Omental fat pad (tissue), 4 donors: ENCODE data around the gene MRPL12. TPM values are rescaled to one million over a fixed set of nuclear protein-coding genes. Genes with fewer than 3 reads are reported as not detected.

Experiments used
- ATAC-seq: fragments of 150-250 bp; one replicate; pipeline ENCODE4 v1.9.1; 2016; ENCODE audit warnings: mild to moderate bottlenecking, moderate library complexity; ENCODE audit not compliant: low FRiP score
- DNase-seq: peaks from one replicate; pipeline ENCODE4 v3.0.0-alpha.2; 2019; ENCODE audit warnings: low spot score
- total RNA-seq, 4 donors: library from RNA; depleted of rRNA; stranded (reverse); fragments of >200 nt; gene quantifications; one replicate each; pipeline ENCODE4 v1.1.0, GENCODE V29; 2016
- TF ChIP-seq, protein P1 (sequence below), 3 donors: fragments of 450-650 bp; IDR thresholded peaks; one replicate each; pipeline ENCODE4 v1.5.1; 2016 to 2017; ENCODE audit warnings: antibody characterized with exemption in 3 of 3, mild to moderate bottlenecking in 3 of 3, moderate library complexity in 2 of 3

MRPL12 gene
- total RNA-seq, 4 donors from 2014 or later, result 31.4 to 55.8 (median 49.2) TPM

DNA sequence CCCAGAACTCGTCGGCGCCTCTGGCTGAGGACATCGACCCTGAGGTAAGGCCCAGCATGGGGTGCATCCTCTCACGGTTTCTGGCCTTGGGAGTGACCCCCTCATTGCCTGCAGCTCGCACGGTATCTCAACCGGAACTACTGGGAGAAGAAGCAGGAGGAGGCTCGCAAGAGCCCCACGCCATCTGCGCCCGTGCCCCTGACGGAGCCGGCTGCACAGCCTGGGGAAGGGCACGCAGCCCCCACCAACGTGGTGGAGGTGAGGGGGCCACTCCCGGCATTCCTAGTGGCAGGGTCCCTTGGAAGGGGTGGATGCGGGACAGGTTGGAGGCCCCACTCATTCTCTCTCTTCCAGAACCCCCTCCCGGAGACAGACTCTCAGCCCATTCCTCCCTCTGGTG is 8.4 kb upstream of the MRPL12 start:
- ATAC-seq (no peak), DNase-seq (no peak)
- TF ChIP-seq, protein P1, sequence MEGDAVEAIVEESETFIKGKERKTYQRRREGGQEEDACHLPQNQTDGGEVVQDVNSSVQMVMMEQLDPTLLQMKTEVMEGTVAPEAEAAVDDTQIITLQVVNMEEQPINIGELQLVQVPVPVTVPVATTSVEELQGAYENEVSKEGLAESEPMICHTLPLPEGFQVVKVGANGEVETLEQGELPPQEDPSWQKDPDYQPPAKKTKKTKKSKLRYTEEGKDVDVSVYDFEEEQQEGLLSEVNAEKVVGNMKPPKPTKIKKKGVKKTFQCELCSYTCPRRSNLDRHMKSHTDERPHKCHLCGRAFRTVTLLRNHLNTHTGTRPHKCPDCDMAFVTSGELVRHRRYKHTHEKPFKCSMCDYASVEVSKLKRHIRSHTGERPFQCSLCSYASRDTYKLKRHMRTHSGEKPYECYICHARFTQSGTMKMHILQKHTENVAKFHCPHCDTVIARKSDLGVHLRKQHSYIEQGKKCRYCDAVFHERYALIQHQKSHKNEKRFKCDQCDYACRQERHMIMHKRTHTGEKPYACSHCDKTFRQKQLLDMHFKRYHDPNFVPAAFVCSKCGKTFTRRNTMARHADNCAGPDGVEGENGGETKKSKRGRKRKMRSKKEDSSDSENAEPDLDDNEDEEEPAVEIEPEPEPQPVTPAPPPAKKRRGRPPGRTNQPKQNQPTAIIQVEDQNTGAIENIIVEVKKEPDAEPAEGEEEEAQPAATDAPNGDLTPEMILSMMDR (IDR thresholded peaks at IDR 0.05), result no peak

DNA sequence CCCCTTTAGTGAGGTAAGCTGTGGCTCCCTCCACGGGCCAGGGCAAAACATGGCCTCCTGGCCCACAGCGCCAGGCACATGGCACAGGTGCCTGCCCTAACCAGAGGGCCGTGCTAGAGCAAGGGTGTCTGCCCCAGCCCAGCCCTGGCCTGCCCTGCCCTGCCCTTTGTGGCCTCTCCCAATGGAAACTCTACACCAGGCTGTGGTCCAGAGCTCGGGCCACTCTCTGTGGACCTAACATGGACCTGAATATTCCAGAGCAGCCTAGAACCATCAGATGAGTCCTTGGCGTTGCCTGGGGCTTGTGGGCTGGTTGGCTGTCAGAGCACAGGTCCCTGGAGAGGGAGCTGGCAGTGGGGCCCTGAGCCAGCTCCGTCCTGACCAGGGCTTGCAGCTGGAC is 8.0 kb upstream of the MRPL12 start:
- no peak for ATAC-seq
- TF ChIP-seq, protein P1 (IDR thresholded peaks at IDR 0.05), result no peak
- no peak for DNase-seq

DNA sequence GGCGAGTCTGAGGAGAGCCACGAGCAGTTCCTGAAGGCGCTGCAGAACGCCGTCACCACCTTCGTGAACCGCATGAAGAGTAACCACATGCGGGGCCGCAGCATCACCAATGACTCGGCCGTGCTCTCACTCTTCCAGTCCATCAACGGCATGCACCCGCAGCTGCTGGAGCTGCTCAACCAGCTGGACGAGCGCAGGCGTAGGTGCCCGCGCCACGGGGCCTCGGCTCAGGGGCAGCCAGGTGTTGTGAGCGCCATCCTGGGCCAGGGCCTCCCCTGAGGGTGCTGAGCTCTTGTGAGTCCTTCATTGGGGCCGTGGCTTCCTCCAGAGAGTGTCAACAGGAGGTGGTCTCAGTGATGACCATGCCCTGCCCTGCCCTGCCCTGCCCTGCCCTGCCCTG is 7.4 kb upstream of the MRPL12 start:
- ATAC-seq, result no peak
- TF ChIP-seq, protein P1 (IDR thresholded peaks at IDR 0.05), result no peak
- DNase-seq, result no peak

DNA sequence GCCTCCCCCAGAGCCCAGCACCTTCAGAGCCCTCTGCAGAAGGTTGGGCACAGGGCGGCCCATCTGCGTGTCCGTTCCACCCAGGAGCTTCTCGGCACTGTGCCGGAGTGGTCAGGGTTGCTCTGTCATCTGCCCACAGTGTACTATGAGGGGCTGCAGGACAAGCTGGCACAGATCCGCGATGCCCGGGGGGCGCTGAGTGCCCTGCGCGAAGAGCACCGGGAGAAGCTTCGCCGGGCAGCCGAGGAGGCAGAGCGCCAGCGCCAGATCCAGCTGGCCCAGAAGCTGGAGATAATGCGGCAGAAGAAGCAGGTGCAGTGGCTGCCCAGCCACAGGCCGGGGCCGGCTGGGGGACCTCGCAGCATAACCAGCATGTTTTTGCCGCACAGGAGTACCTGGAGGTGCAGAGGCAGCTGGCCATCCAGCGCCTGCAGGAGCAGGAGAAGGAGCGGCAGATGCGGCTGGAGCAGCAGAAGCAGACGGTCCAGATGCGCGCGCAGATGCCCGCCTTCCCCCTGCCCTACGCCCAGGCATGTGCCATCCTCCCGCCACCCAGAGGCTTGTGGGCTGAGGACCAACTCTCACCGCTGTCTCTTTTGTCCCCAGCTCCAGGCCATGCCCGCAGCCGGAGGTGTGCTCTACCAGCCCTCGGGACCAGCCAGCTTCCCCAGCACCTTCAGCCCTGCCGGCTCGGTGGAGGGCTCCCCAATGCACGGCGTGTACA is 6.8 kb upstream of the MRPL12 start:
- no peak for ATAC-seq
- TF ChIP-seq, protein P1 (IDR thresholded peaks at IDR 0.05), result no peak
- no peak for DNase-seq

DNA sequence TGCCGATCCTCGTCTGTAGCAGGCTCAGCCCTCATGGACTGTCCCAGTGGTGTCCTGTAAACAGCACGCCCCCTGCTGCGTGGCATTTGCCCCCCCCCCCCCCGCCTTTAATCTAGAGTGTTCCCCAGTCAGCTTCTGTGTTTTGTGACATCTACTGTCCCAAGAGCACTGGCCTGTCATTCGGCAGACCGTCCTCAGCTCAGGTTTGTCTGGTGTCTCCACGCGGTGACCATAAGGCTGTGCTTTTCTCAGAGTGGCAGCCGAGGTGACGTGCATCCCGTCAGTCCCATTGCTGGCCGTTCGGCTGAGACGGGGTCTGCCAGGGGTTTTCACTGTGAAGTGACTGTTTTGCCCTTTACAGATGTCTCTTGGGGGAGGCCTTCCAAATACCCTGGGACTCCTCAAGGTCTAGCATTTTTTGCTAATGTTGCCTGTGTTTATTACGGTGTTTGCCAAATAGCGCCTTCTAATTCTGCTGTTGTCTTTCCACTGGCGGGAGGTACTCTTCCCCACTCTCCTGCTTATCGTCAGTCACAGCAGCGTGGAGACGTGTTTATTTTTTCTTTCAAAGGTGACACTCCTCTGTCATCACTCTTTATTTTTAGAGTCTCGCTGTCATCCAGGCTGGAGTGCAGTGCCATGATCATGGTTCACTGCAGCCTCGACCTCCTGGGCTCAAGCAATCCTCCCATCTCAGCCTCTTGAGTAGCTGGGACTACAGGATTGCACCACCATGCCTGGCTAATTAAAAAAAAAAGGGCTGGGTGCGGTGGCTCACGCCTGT is 5.7 kb upstream of the MRPL12 start:
- DNase-seq (no peak), ATAC-seq (no peak)
- TF ChIP-seq, protein P1 (IDR thresholded peaks at IDR 0.05), result no peak

DNA sequence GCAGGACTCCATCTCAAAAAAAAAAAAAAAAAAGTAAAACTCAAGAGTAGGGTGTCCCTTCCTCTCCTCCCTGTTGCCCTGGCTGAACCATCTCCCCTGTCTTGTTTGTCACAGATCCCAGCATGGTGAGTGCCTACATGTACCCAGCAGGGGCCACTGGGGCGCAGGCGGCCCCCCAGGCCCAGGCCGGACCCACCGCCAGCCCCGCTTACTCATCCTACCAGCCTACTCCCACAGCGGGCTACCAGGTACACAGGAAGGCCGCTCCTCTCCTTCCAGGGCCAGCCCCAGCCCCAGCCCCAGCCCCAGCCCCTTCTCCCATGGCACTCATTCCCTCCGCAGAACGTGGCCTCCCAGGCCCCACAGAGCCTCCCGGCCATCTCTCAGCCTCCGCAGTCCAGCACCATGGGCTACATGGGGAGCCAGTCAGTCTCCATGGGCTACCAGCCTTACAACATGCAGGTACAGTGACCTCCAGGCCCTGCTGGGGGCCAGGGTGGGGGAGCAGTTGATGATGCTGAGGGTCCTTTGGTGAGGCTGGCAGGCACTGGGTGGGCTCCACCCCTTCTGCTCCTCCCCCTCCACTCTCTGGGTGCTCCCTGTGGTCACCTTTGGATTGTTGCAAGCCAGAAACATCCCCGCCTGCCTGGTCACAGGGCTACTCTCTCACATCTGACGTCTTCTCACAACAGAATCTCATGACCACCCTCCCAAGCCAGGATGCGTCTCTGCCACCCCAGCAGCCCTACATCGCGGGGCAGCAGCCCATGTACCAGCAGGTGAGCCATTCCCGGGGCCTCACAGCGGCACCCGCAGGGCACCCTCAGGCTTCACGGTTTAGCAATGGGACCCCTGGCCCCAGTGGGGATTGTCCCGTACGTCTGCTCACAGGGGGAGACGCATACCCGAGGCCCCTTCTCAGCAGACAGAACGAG is 2.5 kb upstream of the MRPL12 start:
- TF ChIP-seq, protein P1 (IDR thresholded peaks at IDR 0.05), result no peak
- ATAC-seq (no peak), DNase-seq (no peak)
